Bronchial epithelial cell (primary cell): ENCODE measurements around the gene PCK1. TPM values are rescaled to one million over a fixed set of nuclear protein-coding genes. Genes with fewer than 3 reads are reported as not detected.
"Not testable (repeated sequence)": the region's sequence is repeated elsewhere in the genome, so short reads cannot be mapped to it uniquely, and the experiment has no call there.

ENCODE experiments used
- DNase-seq: peaks from one replicate; pipeline ENCODE4 v3.0.0-alpha.2; 2010; ENCODE audit warnings: low read depth
- FAIRE-seq: peaks from 2 replicates; lab custom pipeline; 2011; peaks lifted over from hg19 to GRCh38; lab: Jason Lieb, UNC
- H3K27me3 ChIP-seq: 2 replicates; pipeline ENCODE4 v1.5.1; 2011; ENCODE audit warnings: low read length; ENCODE audit not compliant: control insufficient read depth, insufficient read depth
- H3K36me3 ChIP-seq: 2 replicates; pipeline ENCODE4 v1.5.1; 2011; ENCODE audit warnings: low read length; ENCODE audit not compliant: control insufficient read depth, insufficient read depth
- H3K4me3 ChIP-seq: 2 replicates; pipeline ENCODE4 v1.5.1; 2011; ENCODE audit warnings: mild to moderate bottlenecking, low read depth, low read length, control low read depth
- total RNA-seq: library from RNA; depleted of rRNA; stranded (reverse); fragments of >200 nt; gene quantifications from 2 replicates; pipeline ENCODE4 v1.2.1, GENCODE V29; 2014
- TF ChIP-seq, protein P1 (sequence below): IDR thresholded peaks from 2 replicates; pipeline ENCODE4 v1.5.1; 2011; ENCODE audit warnings: mild to moderate bottlenecking, moderate library complexity, low read length, control low read depth, inconsistent platforms; ENCODE audit not compliant: insufficient read depth, severe bottlenecking

PCK1 gene
- total RNA-seq = not detected in 2 replicates

DNA sequence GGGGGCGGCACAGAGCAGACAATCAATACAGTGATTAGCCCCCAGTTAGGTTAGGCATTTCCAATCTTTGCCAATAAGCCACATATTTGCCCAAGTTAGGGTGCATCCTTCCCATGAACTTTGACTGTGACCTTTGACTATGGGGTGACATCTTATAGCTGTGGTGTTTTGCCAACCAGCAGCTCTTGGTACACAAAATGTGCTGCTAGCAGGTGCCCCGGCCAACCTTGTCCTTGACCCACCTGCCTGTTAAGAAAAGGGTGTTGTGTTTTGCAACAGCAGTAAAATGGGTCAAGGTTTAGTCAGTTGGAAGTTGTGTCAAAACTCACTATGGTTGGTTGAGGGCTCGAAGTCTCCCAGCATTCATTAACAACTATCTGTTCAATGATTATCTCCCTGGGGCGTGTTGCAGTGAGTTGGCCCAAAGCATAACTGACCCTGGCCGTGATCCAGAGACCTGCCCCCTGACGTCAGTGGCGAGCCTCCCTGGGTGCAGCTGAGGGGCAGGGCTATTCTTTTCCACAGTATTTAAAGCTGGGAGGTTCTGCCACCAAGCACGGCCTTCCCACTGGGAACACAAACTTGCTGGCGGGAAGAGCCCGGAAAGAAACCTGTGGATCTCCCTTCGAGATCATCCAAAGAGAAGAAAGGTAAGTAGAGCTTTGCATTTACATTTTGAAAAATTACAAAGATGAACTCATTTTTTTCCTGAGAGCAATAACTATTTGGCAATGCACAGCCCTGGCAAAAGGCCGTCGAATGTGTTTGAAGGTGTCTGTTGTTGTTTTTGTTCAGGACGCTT, at the start of gene PCK1:
PCK1 (plus strand) TSS at position 557 of the 802 bp plus-strand sequence. CDS start 302 bp downstream, outside the sequence.
- FAIRE-seq = no peak
- no peaks in the 10 kb centered on the region for H3K36me3 ChIP-seq
- no peak for DNase-seq
- TF ChIP-seq, protein P1, sequence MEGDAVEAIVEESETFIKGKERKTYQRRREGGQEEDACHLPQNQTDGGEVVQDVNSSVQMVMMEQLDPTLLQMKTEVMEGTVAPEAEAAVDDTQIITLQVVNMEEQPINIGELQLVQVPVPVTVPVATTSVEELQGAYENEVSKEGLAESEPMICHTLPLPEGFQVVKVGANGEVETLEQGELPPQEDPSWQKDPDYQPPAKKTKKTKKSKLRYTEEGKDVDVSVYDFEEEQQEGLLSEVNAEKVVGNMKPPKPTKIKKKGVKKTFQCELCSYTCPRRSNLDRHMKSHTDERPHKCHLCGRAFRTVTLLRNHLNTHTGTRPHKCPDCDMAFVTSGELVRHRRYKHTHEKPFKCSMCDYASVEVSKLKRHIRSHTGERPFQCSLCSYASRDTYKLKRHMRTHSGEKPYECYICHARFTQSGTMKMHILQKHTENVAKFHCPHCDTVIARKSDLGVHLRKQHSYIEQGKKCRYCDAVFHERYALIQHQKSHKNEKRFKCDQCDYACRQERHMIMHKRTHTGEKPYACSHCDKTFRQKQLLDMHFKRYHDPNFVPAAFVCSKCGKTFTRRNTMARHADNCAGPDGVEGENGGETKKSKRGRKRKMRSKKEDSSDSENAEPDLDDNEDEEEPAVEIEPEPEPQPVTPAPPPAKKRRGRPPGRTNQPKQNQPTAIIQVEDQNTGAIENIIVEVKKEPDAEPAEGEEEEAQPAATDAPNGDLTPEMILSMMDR = no peak
- no peak within 1 kb of the TSS for H3K4me3 ChIP-seq
- H3K27me3 ChIP-seq = peaks cover 1% of the 10 kb centered on the region

GRCh38 chr20:57511709-57512108, 49.2 kb upstream of the PCK1 start:
- not testable (repeated sequence) for H3K36me3 ChIP-seq, FAIRE-seq, DNase-seq, H3K4me3 ChIP-seq
- H3K27me3 ChIP-seq = peaks cover 12% of the 10 kb centered on the region

- no peak overlapping the region for H3K4me3 ChIP-seq
- no peak for FAIRE-seq
Observed at GRCh38 chr20:57512432-57512831, 48.5 kb upstream of the PCK1 start.

DNA sequence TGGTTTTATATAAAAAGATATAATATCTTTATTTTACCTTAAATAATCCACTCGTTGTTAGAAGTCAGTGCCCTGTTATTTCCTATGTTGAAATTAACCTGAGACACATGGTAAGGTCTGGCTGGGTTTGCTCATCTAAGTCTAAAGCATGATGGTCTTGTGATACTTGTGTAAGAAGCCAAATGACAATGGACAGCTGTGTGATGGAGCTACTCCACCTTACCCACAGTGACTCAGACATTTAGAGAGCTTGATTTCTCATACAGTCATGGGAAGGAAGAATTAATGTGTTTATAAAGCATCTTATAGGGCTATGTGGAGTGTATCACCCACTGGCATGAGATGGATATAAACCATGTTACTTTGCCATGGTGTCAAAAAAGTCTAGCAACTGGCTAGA, 47.7 kb upstream of the PCK1 start:
- FAIRE-seq (no peak), DNase-seq (peak; percentile 33)
- Histone ChIP-seq H3K27me3 (peaks cover 8% of the 10 kb centered on the region), H3K4me3 (no peak overlapping the region), H3K36me3 (no peaks in the 10 kb centered on the region)
- TF ChIP-seq, protein P1 = no peak

More at GRCh38 chr20:57512432-57512831, 48.5 kb upstream of the PCK1 start:
- no peaks in the 10 kb centered on the region for H3K36me3 ChIP-seq
- TF ChIP-seq, protein P1 = no peak
- peaks cover 9% of the 10 kb centered on the region for H3K27me3 ChIP-seq
- DNase-seq = no peak

- Histone ChIP-seq H3K36me3 (no peaks in the 10 kb centered on the region), H3K4me3 (no peak overlapping the region), H3K27me3 (peaks cover 3% of the 10 kb centered on the region)
- TF ChIP-seq, protein P1 = peak; percentile 70
- FAIRE-seq = no peak
- peak; percentile 43 for DNase-seq
Observed at GRCh38 chr20:57514273-57514751, 46.6 kb upstream of the PCK1 start.

GRCh38 chr20:57517904-57518303, 43.0 kb upstream of the PCK1 start:
- no peak for FAIRE-seq
- DNase-seq = no peak
- no peaks in the 10 kb centered on the region for H3K27me3 ChIP-seq
- no peak overlapping the region for H3K4me3 ChIP-seq
- H3K36me3 ChIP-seq = no peaks in the 10 kb centered on the region
- TF ChIP-seq, protein P1 = no peak
